PC-9 (cell line): ENCODE data around the gene HCRT.

Experiments used
- EZH2 ChIP-seq: fragments of 200-600 bp; sonication (generic); IDR thresholded peaks from 2 replicates; pipeline ENCODE4 v1.8.0; 2017; ENCODE audit warnings: antibody characterized with exemption, low read depth
- TF ChIP-seq, protein P1 (sequence below): fragments of 200-600 bp; sonication (generic); conservative IDR thresholded peaks from 2 replicates; pipeline ENCODE4 v1.6.1; 2017; ENCODE audit warnings: mixed run types, antibody characterized with exemption, mild to moderate bottlenecking, moderate library complexity

DNA sequence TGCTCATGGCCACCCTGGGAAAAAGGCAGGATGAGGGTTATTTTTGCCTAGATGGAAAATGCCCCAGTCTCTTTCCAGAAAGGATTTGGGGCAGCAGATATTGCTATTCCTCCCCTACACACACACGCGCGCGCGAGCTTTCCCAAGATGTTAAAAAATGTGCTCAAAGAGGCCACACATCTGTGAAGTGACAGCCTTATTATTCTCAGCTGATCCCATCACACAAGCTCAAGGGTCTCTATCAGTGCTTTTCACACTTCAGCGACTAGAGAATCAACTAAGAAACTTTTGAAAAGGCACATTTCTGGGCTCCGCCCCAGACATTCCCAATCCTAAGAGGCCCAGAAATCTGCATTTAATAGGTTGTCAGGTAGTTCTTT is 24.7 kb downstream of the HCRT start:
- TF ChIP-seq, protein P1, sequence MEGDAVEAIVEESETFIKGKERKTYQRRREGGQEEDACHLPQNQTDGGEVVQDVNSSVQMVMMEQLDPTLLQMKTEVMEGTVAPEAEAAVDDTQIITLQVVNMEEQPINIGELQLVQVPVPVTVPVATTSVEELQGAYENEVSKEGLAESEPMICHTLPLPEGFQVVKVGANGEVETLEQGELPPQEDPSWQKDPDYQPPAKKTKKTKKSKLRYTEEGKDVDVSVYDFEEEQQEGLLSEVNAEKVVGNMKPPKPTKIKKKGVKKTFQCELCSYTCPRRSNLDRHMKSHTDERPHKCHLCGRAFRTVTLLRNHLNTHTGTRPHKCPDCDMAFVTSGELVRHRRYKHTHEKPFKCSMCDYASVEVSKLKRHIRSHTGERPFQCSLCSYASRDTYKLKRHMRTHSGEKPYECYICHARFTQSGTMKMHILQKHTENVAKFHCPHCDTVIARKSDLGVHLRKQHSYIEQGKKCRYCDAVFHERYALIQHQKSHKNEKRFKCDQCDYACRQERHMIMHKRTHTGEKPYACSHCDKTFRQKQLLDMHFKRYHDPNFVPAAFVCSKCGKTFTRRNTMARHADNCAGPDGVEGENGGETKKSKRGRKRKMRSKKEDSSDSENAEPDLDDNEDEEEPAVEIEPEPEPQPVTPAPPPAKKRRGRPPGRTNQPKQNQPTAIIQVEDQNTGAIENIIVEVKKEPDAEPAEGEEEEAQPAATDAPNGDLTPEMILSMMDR = no peak
- no peak for TF ChIP-seq EZH2
